ENCODE results near the gene TIE1. TPM values are rescaled to one million over a fixed set of nuclear protein-coding genes. Genes with fewer than 3 reads are reported as not detected.

Gene TIE1
- total RNA-seq, 6 experiments from 2014 or later = 5.8 to 12.2 (median 8.0) TPM

DNA sequence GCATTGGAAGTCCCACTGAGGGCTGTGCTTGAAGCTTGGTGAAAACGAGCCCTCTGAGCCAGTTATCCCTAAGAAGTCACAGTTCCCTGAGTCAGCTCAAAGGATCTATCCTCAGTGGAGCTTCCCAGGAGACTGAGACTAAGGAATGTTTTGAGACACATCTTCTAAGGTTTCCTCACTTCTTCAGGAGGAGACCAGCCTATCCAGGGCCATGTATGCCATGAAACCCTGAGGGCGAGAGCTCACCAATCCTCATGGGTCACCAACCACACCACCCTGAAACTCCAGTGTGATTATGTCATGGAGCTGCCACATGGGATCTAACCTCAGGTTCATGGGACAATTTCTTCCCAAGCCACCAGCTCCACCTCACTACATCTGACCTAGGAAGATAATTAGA lies 7.6 kb upstream of the TIE1 start:
- Histone ChIP-seq H3K4me1 (peaks cover 0 to 8% (median 4%) of the 10 kb centered on the region in 4 donors), H3K27ac (no peak overlapping the region), H3K36me3 (no peaks in the 10 kb centered on the region), H3K27me3 (no peaks in the 10 kb centered on the region), H3K4me3 (no peak overlapping the region), H3K9me3 (no peaks in the 10 kb centered on the region)
- DNase-seq (no peak), ATAC-seq (no peak)
- intact Hi-C loops (cut with DNase I) = no loop called here
- TF ChIP-seq POLR2A (IDR thresholded peaks at IDR 0.05) = no peak
- no peak for TF ChIP-seq CTCF (IDR thresholded peaks at IDR 0.05)
- WGBS (ENCODE audit: insufficient coverage, low coverage, low lambda C conversion rate, missing lambda C conversion rate) = 73% methylated on average over 2 of the region's 2 CpGs

GRCh38 chr1:43293896-43294760 lies 6.7 kb upstream of the TIE1 start:
- intact Hi-C loops (cut with DNase I) = no loop called here
- DNase-seq (no peak), ATAC-seq (no peak)
- peaks cover 0 to 8% (median 4%) of the 10 kb centered on the region in 4 donors for H3K4me1 ChIP-seq
- no peaks in the 10 kb centered on the region for H3K36me3 ChIP-seq
- no peak for TF ChIP-seq POLR2A (IDR thresholded peaks at IDR 0.05)
- no peak for TF ChIP-seq CTCF (IDR thresholded peaks at IDR 0.05)
- peak overlapping the region in 1 of 3 donors; percentile 73 for H3K27ac ChIP-seq
- 74% methylated on average over 5 of the region's 7 CpGs for WGBS (ENCODE audit: insufficient coverage, low coverage, low lambda C conversion rate, missing lambda C conversion rate)
- no peaks in the 10 kb centered on the region for H3K9me3 ChIP-seq
- no peak overlapping the region for H3K4me3 ChIP-seq
- H3K27me3 ChIP-seq = no peaks in the 10 kb centered on the region

- Histone ChIP-seq H3K4me3 (no peak overlapping the region), H3K36me3 (no peaks in the 10 kb centered on the region), H3K27ac (peak overlapping the region; percentile 11 to 73 (median 44)), H3K27me3 (no peaks in the 10 kb centered on the region), H3K9me3 (no peaks in the 10 kb centered on the region), H3K4me1 (peaks cover 0 to 8% (median 4%) of the 10 kb centered on the region in 4 donors)
- DNase-seq = no peak
- 93% methylated on average over 8 of the region's 8 CpGs for WGBS (ENCODE audit: insufficient coverage, low coverage, low lambda C conversion rate, missing lambda C conversion rate)
- no peak for ATAC-seq
- no peak for TF ChIP-seq POLR2A (IDR thresholded peaks at IDR 0.05)
- TF ChIP-seq CTCF (IDR thresholded peaks at IDR 0.05) = no peak
- intact Hi-C loops (cut with DNase I) = no loop called here
Measured at GRCh38 chr1:43294761-43295160, 6.0 kb upstream of the TIE1 start.

DNA sequence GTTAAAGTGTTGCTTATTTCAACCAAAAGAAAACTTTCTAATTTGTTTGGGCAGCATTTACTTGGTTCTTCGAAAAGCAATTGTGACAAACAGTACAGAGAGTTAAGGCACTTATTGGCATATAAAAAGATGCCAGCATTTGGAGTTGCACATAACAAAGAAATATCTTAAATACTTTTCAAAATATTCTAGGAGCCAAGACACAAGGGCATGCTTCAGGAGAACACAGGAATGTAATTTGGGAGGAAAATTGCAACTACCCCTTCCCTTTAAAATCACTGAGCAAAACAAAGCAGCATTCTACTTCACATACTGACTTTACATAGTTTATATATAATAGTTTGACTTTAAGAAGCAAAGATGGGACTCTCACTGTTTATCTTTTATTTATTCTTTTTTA lies 4.6 kb upstream of the TIE1 start:
- no peak for ATAC-seq
- DNase-seq = no peak
- TF ChIP-seq CTCF (IDR thresholded peaks at IDR 0.05) = no peak
- no peak for TF ChIP-seq POLR2A (IDR thresholded peaks at IDR 0.05)
- Histone ChIP-seq H3K27me3 (no peaks in the 10 kb centered on the region), H3K4me1 (peaks cover 0 to 8% (median 4%) of the 10 kb centered on the region in 4 donors), H3K9me3 (no peaks in the 10 kb centered on the region), H3K4me3 (no peak overlapping the region), H3K27ac (peak overlapping the region; percentile 25 to 44 (median 28)), H3K36me3 (no peaks in the 10 kb centered on the region)
- WGBS (ENCODE audit: insufficient coverage, low coverage, low lambda C conversion rate, missing lambda C conversion rate) = 60% methylated on average over 1 of the region's 1 CpG
- intact Hi-C loops (cut with DNase I) = no loop called here

Measured in right lobe of liver (tissue), 6 donors.